HUES48 (cell line): ENCODE results near the gene MAP3K5.

Experiments
- H3K27ac ChIP-seq: one replicate; pipeline ENCODE4 v1.7.0; 2013; ENCODE audit warnings: low read depth, low read length, inconsistent platforms
- H3K27me3 ChIP-seq: 2 replicates; pipeline ENCODE4 v1.6.1; 2013; ENCODE audit warnings: mild to moderate bottlenecking, low read length; ENCODE audit not compliant: control insufficient read depth, insufficient read depth
- H3K36me3 ChIP-seq: 2 replicates; pipeline ENCODE4 v1.6.1; 2013; ENCODE audit warnings: low read length; ENCODE audit not compliant: control insufficient read depth, insufficient read depth
- H3K4me1 ChIP-seq: 2 replicates; pipeline ENCODE4 v1.6.1; 2013; ENCODE audit warnings: mild to moderate bottlenecking, low read length; ENCODE audit not compliant: control insufficient read depth, insufficient read depth
- H3K4me3 ChIP-seq: 2 replicates; pipeline ENCODE4 v1.5.1; 2013; ENCODE audit warnings: mild to moderate bottlenecking, low read depth, low read length
- H3K9ac ChIP-seq: 2 replicates; pipeline ENCODE4 v1.6.1; 2013; ENCODE audit warnings: mild to moderate bottlenecking, low read depth, low read length, moderate library complexity
- H3K9me3 ChIP-seq: 2 replicates; pipeline ENCODE4 v1.6.1; 2013; ENCODE audit warnings: low read length; ENCODE audit not compliant: control insufficient read depth, insufficient read depth

Gene MAP3K5

DNA sequence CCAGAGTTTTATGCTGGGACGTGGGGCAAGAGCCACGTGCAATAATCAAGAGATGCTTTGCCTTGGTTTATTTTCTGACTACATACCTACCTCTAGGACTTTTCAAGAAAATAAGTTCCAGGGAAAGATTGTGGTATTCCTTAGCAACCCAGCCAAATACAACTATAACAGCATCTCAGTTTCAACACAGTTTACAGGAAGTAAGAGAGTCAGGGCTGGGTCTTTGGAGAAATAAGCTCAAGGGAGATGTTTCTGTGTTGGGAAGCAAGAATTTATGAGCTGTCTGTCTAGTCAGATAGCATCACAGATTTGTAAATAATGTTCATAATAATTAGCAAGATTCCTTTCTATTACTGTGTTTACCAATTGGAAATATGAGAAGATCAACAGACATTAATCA lies 35.1 kb downstream of the MAP3K5 start:
- H3K4me3 ChIP-seq = no peak overlapping the region
- H3K9me3 ChIP-seq = no peaks in the 10 kb centered on the region
- H3K36me3 ChIP-seq = no peaks in the 10 kb centered on the region
- H3K9ac ChIP-seq = no peak overlapping the region
- H3K27me3 ChIP-seq = no peaks in the 10 kb centered on the region
- 0 out of 2 replicates have a peak, but pooled peaks cover 6% of the 10 kb centered on the region for H3K4me1 ChIP-seq
- no peak overlapping the region for H3K27ac ChIP-seq

DNA sequence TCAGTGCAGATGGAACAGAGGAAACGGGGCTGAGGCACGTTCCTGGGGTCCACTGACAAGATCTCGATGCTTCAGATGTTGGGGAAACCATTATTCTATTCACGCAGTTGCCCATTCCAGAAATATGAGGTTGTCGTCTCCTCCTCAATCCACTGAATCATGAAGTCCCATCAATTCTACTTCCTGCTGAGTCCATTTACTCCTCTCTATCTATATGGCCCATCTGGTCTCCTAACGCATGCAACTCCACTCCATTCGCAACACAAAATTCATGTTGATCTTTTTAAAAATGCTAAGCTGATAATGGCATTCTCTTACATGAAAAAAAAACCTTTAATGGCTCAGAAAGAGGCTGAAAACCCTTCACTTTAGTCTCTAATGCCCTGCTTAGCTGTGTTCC lies 37.5 kb downstream of the MAP3K5 start:
- Histone ChIP-seq H3K4me3 (no peak overlapping the region), H3K27me3 (no peaks in the 10 kb centered on the region), H3K36me3 (no peaks in the 10 kb centered on the region), H3K9me3 (no peaks in the 10 kb centered on the region), H3K27ac (no peak overlapping the region), H3K4me1 (0 out of 2 replicates have a peak, but pooled peaks cover 6% of the 10 kb centered on the region), H3K9ac (no peak overlapping the region)

DNA sequence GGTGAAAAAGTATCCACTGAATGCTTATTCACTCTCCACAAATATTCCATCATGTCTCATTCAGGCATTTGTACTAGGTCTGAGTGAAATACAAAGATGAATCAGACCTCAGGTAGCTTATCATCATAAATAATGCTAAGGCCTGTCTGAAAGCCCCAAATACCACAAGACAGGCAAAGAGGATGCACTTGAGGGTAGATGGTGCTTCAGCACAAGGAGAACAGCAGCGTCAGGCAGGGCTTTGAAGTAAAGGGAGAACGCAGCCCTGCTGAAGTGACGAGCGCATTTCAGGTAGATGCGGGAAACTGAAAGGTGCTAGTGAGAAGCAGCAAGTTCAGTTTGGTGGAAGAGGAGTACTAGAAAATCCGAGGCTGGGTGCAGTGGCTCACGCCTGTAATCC lies 38.7 kb downstream of the MAP3K5 start:
- 0 out of 2 replicates have a peak, but pooled peaks cover 6% of the 10 kb centered on the region for H3K4me1 ChIP-seq
- no peak overlapping the region for H3K9ac ChIP-seq
- H3K27me3 ChIP-seq = no peaks in the 10 kb centered on the region
- H3K27ac ChIP-seq = no peak overlapping the region
- no peaks in the 10 kb centered on the region for H3K9me3 ChIP-seq
- no peaks in the 10 kb centered on the region for H3K36me3 ChIP-seq
- no peak overlapping the region for H3K4me3 ChIP-seq

DNA sequence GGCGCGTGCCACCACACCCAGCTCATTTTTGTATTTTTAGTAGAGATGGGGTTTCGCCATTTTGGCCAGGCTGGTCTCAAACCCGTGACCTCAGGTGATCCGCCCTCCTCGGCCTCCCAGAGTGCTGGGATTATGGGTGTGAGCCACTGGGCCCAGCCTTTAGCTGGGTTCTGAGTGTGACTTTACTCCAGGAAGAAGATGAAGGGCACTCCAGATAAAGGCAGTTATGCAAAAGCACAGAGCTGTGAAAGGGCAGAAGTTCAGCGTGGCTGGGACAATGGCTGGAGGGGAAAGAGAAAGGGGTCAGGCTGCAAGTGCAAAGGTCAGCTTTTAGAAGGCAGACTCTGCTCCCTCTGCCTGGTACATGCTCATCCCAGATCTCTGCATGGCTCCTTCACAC lies 39.7 kb downstream of the MAP3K5 start:
- Histone ChIP-seq H3K27me3 (no peaks in the 10 kb centered on the region), H3K9me3 (no peaks in the 10 kb centered on the region), H3K9ac (no peak overlapping the region), H3K4me1 (0 out of 2 replicates have a peak, but pooled peaks cover 6% of the 10 kb centered on the region), H3K36me3 (no peaks in the 10 kb centered on the region), H3K27ac (no peak overlapping the region), H3K4me3 (no peak overlapping the region)

DNA sequence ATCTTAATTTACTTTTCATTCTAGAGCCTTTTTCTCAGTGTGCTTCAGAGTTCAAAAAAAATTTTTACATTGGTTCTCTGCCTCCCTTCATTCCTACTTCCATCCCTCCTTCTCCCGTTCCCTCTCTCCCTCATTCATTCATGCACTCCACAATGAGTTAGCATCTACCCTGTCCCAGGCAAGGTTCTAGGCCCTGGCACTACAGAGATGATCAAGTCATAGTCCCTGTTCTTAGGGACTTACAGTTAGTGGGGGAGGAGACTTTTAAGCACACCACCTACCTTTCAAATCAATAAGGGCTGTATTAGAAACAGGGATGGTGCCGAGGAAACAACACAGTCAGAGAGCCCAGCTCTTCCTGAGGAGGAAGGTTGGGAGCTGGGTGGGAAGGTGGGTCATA lies 40.3 kb downstream of the MAP3K5 start:
- no peak overlapping the region for H3K4me3 ChIP-seq
- no peaks in the 10 kb centered on the region for H3K27me3 ChIP-seq
- no peak overlapping the region for H3K27ac ChIP-seq
- H3K9me3 ChIP-seq = no peaks in the 10 kb centered on the region
- H3K36me3 ChIP-seq = no peaks in the 10 kb centered on the region
- 0 out of 2 replicates have a peak, but pooled peaks cover 6% of the 10 kb centered on the region for H3K4me1 ChIP-seq
- H3K9ac ChIP-seq = no peak overlapping the region

DNA sequence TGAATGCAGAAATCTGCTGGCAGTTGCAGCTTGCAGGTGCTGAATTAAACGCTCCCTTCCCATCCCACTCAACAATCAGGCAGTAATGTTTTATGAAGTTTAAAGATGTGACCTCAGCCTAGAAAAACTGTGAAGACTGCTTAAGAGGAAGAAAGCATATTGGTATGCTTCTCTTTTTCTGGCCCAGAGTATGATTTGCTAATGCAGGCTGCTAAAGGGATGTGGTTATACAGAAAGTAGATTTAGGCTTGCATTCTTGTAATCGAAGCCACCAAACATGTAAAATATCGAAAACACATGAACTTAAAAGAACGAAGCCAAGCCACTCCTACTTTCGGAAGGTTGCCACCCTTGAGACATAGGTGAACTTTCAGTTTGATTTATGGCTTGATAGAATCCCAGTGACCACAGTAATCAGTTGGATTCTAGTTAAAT lies 40.7 kb downstream of the MAP3K5 start:
- H3K27ac ChIP-seq = no peak overlapping the region
- H3K27me3 ChIP-seq = no peaks in the 10 kb centered on the region
- 0 out of 2 replicates have a peak, but pooled peaks cover 6% of the 10 kb centered on the region for H3K4me1 ChIP-seq
- no peaks in the 10 kb centered on the region for H3K36me3 ChIP-seq
- H3K9me3 ChIP-seq = no peaks in the 10 kb centered on the region
- H3K9ac ChIP-seq = no peak overlapping the region
- H3K4me3 ChIP-seq = no peak overlapping the region

DNA sequence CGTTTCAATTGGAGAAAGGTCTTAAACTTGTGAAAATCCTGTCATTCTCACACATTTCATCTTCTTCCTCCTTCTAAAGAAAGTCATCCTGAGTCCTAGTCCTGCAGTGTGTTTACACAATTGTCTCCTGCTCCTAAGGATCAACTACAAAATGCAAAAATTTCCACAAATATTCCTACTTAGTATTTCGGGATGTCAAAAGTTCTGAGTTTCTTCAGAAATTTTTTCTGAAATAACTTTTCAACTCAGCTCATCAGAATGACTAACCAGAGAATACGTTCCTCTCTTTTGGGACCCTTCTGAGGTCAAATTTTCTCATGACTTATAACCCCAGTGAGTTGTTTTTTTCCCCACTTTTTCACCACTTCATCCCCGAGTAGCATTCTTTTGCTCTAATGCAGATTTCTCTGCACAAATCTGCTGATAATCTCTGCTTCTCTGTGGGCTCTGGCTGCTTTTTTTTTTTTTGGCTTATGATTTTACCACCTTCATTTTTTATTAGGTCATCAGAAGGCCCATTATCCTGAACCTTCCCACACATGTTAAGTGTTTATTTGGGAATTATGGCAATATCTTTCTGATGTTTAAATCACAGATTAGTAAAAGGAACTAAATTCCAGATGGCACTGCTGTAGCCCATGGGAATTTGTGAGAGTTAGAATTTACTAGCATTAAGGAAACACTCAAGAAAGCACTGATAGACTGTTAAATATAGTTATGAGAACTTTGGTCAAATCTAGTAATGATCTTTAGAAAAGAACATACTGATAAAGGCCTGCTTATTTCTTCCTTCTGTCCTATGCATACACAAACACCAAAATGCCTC lies 41.4 kb downstream of the MAP3K5 start:
- H3K9me3 ChIP-seq = no peaks in the 10 kb centered on the region
- H3K27ac ChIP-seq = no peak overlapping the region
- H3K4me3 ChIP-seq = no peak overlapping the region

DNA sequence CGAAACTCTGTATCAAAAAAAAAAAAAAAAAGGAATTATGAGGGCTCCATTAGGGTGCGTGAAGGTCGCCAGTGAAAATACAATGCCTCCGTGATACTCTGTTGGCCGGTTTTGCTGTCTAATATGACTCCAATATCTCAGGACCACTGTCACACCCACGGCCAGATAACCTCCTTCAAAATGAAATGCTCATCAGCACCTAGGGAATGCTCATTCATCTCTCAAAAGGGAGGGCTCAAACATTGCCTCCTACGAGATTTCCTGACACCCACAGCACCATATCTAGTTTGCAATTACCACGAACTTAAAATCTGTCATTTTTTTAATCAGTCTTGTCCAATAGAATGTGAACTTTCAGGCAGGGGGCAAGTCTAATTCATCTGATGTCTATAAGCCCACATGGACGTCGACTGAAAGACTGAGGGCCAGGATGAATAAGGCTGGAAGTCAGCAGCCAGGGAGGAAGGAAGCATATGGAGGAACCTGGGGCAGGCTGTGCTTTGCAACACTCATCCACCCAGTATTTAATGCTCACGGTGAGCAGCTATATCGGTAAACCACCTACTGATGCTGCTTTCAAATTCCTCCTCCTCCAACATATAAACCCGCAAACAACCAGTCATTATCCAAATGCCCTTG lies 42.8 kb downstream of the MAP3K5 start:
- no peaks in the 10 kb centered on the region for H3K36me3 ChIP-seq
- H3K27me3 ChIP-seq = no peaks in the 10 kb centered on the region
- H3K9ac ChIP-seq = no peak overlapping the region
- H3K27ac ChIP-seq = no peak overlapping the region
- 0 out of 2 replicates have a peak, but pooled peaks cover 9% of the 10 kb centered on the region for H3K4me1 ChIP-seq
- H3K9me3 ChIP-seq = no peaks in the 10 kb centered on the region
- H3K4me3 ChIP-seq = no peak overlapping the region

More for the DNA sequence above, 41.4 kb downstream of the MAP3K5 start:
- Histone ChIP-seq H3K4me1 (0 out of 2 replicates have a peak, but pooled peaks cover 6% of the 10 kb centered on the region), H3K27me3 (no peaks in the 10 kb centered on the region), H3K9ac (no peak overlapping the region), H3K36me3 (no peaks in the 10 kb centered on the region)

DNA sequence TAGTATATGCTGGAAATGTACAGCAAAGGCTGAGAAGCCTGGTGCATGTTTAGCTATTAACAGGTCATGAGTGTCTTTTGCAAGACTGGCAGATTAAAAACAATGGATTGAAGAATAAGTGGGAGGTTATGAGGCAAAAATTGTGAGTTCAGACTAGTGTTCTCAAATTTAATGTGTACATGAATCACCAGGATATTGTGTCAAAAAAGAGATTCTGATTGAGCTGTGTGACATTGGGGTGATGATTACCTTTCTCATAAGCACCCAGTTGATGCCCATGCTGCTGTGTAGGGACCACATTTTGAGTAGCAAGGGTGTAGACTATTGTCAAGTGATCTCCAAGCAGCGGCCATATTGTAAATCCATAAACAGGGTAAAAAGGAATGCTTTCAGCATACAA lies 44.8 kb downstream of the MAP3K5 start:
- no peaks in the 10 kb centered on the region for H3K9me3 ChIP-seq
- H3K27me3 ChIP-seq = no peaks in the 10 kb centered on the region
- H3K4me3 ChIP-seq = no peak overlapping the region

DNA sequence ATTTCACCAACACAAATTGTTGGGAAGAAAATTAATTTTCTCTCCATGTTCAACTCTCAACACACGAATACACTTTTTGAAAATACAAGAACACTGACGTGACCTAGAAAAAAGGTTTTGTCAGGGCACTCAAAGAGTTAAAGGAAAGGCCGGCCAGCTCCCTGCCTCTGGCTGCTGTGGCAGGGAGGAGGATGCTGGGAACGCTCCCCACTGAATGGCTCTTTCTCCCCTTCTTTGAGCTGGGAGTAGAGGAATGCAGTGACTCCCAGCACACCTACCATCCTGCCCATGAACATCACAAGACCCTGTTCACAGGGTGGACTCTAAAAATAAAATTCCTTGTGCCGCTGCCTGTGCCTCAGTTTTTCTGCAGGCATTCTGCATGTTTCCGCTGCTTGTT lies 47.0 kb downstream of the MAP3K5 start:
- Histone ChIP-seq H3K9me3 (no peaks in the 10 kb centered on the region), H3K27me3 (no peaks in the 10 kb centered on the region), H3K36me3 (no peaks in the 10 kb centered on the region), H3K27ac (no peak overlapping the region), H3K4me3 (no peak overlapping the region), H3K4me1 (peaks cover 7% of the 10 kb centered on the region), H3K9ac (no peak overlapping the region)

More for the DNA sequence above, 44.8 kb downstream of the MAP3K5 start:
- no peak overlapping the region for H3K27ac ChIP-seq
- no peak overlapping the region for H3K9ac ChIP-seq
- no peaks in the 10 kb centered on the region for H3K36me3 ChIP-seq
- H3K4me1 ChIP-seq = 0 out of 2 replicates have a peak, but pooled peaks cover 3% of the 10 kb centered on the region

DNA sequence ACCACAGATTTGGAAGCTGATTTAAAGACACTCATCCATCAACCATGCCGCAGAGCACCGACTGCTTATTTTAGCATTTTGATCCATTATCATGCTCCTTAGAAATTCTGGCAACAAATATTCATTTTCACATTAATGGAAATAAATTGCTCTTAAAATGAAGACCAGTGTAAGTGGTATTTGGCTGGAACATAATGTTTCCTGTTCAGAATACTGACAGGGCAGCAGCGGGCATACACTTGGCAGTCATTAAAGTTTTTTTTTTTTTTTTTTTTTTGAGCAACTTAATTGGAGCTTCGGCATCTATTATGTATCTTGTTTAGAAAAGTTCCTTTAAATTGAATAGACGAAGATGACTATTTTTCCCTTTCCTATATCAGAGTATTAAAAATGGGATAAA lies 47.4 kb downstream of the MAP3K5 start:
- Histone ChIP-seq H3K27me3 (no peaks in the 10 kb centered on the region), H3K4me1 (peaks cover 11% of the 10 kb centered on the region), H3K36me3 (no peaks in the 10 kb centered on the region), H3K9ac (no peak overlapping the region), H3K9me3 (no peaks in the 10 kb centered on the region), H3K4me3 (no peak overlapping the region), H3K27ac (no peak overlapping the region)
